Amniotic stem cell (primary cell): ENCODE measurements around the gene TMTC1.
"Not testable (repeated sequence)": the region's sequence is repeated elsewhere in the genome, so short reads cannot be mapped to it uniquely, and the experiment has no call there.

Experiments used
- DNase-seq: peaks from one replicate; lab custom pipeline; 2025; lab: John Stamatoyannopoulos, UW

TMTC1 gene

GRCh38 chr12:29572938-29573337 lies 210.8 kb downstream of the TMTC1 start:
- no peak for DNase-seq

DNA sequence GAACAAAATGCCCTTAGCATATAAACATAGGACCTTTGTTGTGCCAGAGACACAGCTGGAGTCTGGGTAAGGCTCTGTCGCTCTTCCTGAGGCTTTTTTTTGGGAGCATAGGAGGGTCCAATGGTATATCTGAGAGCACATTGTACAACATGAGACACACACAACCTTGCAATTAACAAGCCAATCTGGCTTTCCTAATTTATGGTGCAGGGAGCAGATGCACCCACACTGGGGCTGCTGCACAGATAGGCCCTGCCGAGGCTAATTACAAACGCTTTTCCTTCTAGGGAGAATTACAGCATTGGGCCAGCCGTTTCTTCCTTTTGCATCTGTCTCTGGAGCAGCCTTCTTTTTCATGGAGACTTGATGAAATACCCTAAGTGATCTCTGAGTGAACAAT lies 211.3 kb downstream of the TMTC1 start:
- DNase-seq = no peak

DNA sequence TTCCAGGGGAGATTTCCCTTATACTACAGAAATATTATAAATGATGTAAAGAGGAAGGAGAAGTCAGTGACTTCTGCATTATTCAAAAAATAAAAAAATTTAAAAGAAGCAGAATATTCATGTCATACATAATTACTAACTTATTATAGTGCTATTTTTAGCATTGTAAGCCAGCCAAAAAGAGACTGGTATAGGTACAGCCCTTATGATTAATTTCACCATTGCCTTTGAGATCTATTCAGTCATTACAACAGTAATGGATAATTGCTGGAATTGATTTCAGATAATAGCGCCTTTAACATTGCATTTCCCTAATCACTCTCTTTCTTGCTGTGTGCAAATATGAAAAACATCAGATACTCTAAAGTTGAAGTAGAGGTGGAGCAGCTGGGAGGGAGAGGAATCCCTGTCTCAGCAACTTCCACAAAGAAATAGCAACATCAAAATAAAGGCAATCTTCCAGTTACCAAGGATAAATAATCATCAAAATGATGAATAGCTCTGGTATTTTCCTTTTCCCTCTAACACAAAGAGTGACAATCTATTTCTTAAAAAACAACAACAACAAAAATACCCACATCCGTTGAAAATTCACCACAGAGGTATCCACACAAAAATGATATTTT lies 214.5 kb downstream of the TMTC1 start:
- DNase-seq = no peak

DNA sequence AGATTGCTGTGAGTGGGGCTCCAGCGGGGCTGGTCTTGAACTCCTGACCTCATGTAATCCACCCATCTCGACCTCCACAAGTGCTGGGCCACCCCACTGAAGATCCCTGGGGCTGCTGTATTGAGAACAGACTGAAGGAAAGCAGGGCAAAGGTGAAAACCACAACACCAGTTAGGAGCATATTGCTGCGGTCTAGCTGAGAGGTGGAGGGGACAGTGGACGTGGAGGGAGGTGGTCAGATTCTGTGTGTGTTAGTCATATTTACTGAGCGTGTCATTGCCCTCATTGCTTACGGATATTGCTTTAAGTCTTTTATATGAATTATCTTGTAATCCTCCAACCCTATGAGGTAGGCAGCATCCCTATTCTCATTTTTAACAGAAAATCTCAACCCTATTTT lies 217.3 kb downstream of the TMTC1 start:
- DNase-seq = no peak

DNA sequence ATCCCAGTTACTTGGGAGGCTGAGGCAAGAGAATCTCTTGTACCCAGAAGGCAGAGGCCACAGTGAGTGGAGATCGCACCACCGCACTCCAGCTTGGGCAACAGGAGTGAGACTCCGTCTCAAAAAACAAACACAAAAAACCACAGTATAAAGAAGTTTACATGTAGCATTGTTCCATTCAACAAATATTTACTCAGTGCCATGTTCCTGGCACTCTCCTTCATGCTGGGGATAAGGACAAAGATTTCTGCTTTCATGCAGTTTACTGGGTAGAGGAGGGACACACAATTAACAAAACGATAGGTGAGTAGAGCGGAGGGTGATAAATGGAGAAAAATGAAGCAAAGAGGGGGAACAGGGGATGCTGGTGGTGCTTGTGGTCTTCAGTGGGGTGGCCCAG lies 218.0 kb downstream of the TMTC1 start:
- no peak for DNase-seq

DNA sequence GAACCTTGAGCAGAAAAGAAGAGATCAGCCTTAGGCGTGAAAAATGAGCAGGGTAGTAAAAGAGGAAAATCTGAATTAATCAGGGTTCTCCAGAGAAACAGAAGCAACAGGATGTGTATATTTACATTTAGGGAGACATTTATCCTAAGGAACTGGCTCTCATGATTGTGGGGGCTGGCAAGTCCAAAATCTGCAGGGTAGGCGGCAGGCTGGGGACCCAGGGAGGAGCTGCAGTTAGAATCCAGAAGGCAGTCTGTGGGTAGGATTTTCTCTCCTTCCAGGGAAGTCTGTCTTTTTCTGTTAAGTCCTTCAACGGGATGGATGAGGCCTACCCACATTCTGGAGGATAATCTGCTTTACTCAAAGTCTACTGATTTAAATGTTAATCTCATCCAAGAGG lies 218.8 kb downstream of the TMTC1 start:
- no peak for DNase-seq

DNA sequence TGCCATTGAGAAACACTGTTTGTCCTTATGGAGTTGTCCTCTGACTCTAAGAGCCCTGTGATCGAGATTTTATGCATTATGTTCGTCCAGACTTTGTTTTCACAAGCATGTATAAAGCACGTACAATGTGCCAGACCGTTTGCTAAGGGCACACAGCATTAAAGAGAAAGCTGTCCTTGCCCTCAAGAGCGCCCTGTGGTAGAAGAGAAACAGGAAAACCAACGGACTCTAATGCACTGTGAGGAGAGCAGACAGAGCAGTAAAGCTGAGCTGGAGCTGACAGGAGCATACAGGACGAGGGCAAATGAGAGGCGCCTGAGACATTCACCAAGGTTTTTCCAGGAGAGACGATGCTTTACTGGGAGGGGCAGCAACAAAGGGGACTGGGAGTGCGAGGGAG lies 220.1 kb downstream of the TMTC1 start:
- no peak for DNase-seq

GRCh38 chr12:29563071-29563470 lies 220.7 kb downstream of the TMTC1 start:
- DNase-seq = no peak

DNA sequence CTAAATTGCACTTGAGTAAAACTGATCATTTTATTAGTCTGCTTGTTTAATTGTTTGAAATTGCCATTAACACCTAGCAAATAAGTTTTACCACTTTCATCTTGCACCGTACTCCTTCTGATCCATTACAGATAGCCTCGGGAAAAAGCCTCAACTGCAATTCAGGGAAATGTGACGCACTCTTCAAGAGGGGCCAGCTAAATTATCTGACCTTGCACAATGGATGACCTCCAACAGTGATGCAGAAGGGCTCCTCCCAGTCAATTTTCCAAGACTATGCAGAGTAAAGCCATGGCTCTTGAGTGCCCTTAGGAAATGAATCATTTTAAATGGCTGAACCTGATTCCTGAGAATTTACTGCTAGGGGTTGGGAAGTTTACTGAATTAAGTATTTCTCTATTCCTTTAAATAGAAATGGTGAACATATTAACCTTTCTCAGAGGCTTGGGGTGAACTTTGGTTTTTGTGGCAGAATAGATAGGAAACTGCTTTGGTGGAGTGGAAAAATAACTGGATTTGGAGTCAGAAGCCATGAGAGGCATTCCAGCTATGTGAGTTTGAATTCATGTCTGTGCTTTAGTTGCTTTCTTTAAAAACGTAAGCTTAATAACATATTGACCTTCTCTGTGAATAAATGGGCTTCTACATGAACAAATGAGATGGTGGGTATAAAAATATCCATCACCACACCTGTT lies 221.5 kb downstream of the TMTC1 start:
- no peak for DNase-seq

GRCh38 chr12:29561664-29562071 lies 222.1 kb downstream of the TMTC1 start:
- no peak for DNase-seq

- no peak for DNase-seq
These were observed 224.5 kb downstream of the TMTC1 start for GRCh38 chr12:29559198-29559597.

GRCh38 chr12:29556363-29556762 lies 227.4 kb downstream of the TMTC1 start:
- no peak for DNase-seq

- DNase-seq = not testable (repeated sequence)
These were observed 228.3 kb downstream of the TMTC1 start for GRCh38 chr12:29555451-29555850.

DNA sequence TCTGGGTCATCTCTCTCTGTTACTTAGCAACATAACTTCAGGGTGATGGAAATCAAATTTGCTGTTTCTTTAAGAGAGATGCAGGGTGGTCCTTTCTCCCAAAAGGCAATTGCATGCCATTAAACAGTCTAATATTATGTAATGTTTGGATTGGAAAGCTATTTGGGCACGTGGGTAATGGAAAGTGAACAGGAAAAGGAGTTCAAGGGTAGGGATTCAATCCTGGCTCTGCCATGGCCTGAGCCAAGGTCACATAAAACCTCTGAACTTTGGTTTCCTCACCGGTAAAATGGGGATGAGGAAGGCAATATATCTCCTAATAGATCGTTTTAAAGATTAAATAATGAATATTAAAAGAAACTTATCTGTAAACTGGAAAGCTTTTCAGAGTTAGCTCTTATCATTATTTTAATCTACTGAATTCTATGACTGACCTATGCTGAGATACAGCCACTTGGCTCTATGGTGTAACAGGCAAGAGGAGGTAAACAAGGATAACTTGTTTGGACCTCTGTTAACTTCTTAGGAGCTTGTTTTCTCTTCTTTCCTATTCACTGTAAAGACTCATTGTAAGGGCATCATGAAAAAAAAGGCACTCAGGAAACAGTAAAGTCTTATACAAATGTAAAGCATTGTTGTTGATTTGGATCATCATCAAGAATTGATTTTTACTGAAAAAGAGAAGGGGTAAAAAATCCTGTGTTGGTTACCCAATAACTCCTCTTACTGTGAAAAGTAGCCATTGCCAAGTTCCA lies 230.6 kb downstream of the TMTC1 start:
- DNase-seq = no peak

DNA sequence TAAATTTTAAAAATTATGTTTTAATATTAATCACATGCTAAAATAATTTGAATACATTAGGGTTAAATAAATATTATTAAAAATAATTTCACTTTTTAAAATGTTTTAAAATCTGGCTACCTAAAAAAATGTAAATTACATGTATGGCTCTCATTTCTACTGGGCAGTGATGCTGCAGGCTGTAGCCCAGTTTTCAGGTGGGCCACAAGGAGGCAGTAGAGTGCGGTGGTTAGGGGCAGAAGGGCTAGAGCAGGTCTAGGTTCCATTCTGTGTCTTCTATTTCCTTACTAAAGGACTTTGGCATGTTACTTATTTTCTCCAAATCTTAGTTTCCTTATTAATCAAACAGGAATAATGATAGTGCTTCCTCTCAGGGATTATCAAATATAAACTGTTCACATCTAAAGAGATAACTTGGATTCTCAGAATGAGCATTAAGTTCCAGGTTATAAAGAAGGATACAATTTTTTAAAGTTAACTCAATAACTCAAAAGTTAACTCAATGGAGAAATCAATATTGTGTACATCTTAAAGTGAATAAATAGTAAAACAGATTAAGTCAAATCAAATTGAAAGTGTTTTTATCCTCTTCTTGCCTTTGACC lies 231.3 kb downstream of the TMTC1 start:
- no peak for DNase-seq

DNA sequence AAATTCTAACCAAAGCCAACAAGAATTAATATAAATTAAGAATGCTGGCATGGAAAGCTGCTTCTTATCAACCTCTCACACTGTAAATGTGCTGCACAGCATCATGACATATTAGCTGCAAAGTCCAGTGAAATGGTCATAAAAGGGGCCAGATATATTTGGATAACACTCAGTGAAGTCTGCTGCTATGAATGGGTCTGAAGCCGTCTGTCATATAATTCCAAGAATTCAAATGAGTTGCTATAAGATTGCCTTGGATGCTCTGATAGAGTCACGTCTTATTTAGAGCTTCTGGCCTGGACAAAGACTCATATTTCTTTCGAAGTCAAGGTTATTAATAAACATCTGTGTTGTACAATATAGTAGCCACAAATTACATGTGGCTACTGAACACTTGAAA lies 231.9 kb downstream of the TMTC1 start:
- DNase-seq = no peak

DNA sequence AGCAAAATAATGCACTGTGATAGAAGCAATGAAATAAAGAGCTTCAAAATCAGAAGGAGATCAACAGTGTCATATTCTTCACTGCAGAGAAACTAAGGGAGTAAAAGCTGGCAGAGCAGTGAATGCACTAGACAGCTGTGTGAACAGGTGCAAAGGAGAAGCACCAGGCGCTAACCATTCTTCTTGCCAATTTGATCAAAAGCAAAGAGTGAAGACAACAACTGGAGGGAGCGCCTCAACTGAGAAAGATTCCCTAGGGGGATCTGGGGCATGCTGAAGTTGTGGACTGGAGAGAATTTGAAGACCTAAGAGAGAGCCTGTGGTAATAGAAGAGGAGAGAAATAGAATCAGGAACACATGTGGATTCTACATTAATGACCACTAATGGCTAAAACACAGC lies 235.9 kb downstream of the TMTC1 start:
- DNase-seq = no peak

- DNase-seq = no peak
These were observed 236.6 kb downstream of the TMTC1 start for GRCh38 chr12:29547151-29547632.

GRCh38 chr12:29546000-29546399 lies 237.7 kb downstream of the TMTC1 start:
- no peak for DNase-seq

- no peak for DNase-seq
These were observed 238.7 kb downstream of the TMTC1 start for GRCh38 chr12:29545102-29545467.

- no peak for DNase-seq
These were observed 239.2 kb downstream of the TMTC1 start for GRCh38 chr12:29544428-29545101.

GRCh38 chr12:29543036-29543435 lies 240.7 kb downstream of the TMTC1 start:
- no peak for DNase-seq
